ENCODE data around the gene ARHGAP12.

ARHGAP12 gene

DNA sequence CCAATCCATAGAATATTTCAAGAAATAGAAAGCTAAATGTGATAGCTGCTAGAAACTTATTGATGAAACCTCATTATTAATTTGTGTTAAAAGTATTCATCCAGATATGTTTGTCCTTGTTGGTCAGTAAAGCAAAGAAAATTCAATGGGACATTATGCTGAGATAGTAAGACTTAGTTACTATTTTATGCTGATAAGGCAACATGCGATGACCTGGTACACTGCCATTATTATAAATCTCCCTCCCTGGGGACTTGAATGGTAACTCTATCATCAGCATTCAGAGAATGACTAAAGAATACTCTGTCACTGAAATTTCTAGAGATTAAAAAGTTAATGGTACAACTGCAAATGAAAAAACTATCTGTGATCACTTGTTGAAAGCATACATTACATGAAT lies 54.9 kb downstream of the ARHGAP12 start:
- DNase-seq: no peak

DNA sequence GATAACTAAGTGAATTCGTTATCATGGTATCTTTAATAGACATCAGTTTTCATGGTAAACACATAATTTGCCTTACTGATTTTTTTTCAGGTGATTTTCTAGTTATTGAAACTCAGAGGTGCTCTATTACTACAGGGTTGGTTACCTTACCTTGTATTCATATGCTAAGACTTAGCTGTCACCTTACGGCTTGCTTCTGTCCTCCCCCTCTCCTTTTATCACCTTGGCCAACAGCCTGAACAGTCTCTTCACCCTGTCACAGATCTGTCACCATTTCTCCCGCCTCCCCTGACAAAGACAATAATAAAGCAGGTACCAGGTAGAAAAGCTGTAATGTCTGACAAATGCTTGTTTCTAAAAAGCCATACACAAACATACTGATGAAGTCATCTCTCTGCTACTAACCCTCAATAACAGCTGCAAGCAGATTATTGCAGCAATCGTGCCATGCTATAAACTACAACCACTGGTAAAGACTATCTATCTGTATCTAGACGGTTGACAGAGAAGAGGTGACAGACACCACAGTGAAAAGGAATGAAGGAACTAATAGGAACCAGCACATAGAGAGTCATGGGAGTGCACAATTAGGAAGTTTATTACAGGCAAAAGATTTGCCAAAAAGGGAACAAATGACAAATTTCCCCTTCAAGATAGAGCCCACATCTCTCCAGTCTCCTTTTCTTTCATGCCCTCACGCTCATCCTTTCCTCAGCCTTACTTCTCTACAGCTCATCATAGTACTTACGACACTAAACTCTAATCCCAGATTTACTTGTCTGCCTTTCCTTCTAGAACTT lies 57.2 kb downstream of the ARHGAP12 start:
- DNase-seq: no peak

DNA sequence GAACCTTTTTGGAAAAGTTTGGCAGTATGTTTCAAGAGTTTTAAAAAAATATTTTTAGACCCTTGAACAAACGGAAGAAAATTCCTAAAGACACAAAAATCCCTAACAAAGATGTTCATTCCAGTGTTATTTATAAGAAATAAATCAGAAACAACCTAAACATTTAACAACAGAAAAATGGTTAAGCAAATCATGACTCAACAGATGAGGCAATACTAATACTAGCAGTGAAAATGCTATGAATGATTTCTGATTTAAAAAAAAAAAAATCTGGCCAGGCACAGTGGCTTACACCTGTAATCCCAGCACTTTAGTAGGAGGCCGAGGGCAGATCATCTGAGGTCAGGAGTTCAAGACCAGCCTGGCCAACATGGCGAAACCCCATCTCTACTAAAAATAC lies 61.0 kb downstream of the ARHGAP12 start:
- no peak for DNase-seq

DNA sequence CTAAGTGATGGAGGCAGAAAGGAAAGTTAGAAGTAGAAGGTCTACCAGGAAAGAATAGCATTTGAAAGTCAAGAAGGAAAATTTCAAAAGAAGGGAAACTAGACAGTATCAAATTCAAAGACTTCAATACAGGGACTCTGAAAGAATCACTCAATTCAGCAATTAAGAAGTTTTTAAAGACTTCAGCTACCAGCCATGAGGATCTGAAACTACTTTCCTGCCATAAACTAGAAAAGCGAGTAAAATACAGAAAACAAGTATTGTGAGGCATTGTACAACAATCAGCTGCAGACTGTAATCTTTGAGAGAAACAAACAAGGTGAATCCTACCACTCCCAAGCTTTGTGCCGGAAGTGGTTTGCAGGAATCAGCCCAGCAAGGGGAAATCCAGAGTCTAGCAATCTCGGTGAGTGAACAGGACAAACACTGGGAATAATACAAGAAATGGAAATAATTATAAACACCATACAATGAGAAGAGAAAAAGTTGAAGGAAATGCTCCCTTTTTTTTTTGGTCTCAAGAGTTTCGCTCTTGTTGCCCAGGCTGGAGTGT lies 62.4 kb downstream of the ARHGAP12 start:
- no peak for DNase-seq

DNA sequence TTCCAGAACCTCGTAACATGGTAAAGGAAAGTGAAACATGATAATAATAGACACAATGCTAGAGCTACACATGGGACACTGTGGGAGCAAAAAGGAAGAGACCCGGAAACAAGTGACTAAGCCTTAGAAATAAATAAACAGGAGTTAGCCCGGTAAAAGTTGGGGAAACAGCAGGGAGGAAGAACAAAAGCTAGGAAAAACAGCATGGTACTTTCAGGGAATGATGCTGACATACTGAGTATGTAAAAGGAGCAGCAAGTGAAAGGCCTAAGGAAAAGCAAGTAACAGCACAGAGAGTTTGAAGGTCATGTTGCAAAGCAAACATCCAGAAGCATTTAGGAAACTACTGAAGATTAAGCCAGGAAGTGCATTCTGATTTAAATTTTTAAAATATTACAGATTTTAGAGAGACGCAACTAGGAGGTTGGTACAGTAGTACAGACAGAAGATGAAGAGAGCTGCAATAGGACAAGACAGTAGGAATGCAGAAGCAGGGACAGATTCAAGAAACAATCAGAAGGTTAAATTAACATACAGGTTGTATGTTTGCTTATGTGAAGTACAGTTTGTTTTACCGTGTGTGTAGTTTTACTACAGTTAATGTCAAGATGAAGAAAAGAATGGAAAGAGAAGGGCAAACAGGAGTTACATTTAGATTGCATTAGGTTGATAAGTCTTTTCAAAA lies 63.7 kb downstream of the ARHGAP12 start:
- peak; percentile 11 for DNase-seq

DNA sequence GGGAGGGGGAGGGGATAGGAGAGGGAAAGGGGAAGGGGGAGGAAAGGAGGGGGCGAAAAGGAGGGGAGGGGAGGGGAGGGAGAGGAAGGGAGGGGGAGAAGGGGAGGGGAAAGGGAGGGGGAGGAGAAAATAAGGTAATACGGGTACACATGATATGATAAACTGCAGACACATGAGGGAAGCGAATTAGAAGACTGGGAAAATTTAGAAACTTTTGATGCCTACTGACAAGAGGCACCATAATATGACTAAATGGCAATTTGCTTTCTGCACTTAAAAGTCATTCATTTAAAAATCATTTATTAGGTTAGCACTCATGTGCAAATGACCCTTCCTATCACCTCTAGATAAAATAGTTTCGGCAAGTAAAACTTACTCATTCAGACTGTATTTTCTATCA lies 73.6 kb downstream of the ARHGAP12 start:
- no peak for DNase-seq

DNA sequence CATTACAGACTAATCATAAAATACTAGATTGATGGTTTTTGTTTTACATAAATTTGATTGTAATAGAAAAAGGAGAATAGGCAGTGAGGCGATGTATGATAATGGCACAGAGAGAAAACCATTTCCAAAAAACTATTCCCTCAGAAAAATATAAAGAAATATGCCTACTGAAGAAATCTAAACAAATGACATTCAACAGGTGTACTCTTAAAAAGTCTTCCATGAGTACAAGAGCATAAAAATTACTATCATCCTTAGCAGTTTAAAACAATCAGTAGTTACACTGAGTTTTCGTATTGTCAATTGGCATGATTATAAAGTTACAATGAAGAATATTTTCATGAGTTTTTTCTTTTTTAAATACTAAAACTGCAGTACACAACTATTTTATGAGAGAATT lies 75.0 kb downstream of the ARHGAP12 start:
- no peak for DNase-seq

DNA sequence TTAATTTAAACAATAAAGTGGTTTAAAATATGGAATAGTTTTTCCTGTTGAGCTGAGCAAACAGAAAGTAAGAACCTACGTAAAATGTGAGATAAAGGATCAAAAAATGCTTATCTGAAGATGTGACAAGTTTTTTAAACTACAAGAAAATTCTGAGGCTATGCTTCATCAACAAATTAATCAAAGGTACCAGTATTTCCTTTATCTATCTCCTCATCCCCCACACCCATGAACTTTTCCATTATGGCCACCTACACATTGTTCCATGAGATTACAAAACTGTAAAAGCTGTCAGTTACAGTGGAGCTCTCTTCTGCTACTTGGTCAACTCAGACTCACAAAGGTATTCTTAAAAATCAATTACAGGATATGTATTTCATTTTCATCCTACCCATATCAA lies 77.4 kb downstream of the ARHGAP12 start:
- DNase-seq: no peak

DNA sequence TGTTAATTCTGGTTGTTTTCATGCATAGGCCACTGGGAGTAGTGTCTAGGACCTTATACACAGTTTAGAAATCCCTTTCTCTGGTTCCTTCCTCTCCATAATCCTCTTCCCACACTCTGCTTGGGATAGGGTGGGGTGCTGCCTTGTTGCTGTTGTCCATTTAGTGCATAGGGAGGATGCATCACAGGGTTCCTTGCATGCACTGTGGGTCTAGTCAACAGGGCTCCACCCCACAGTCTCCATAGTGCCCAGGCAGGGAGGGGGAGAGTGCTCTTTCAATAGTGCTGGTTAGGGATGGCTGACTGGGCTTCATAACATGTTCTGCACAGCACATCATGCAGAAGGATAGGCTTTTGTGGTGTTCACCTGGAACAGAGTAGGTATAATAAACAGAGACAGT lies 81.1 kb downstream of the ARHGAP12 start:
- no peak for DNase-seq

DNA sequence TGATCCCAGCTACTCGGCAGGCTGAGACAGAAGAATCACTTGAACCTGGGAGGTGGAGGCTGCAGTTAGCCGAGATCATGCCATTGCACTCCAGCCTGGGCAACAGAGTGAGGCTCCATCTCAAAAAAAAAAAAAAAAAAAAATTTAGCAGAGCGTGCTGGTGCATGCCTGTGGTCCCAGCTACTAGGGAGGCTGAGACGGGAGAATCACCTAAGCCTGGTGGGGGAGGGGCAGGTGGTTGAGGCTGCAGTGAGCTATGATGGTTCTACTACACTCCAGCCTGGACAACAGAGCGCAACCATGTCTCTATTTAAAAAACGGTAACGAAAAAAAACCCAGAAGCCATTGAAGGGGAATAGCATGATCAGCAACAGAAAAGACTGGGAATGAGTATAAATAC lies 89.9 kb downstream of the ARHGAP12 start:
- DNase-seq: no peak

DNA sequence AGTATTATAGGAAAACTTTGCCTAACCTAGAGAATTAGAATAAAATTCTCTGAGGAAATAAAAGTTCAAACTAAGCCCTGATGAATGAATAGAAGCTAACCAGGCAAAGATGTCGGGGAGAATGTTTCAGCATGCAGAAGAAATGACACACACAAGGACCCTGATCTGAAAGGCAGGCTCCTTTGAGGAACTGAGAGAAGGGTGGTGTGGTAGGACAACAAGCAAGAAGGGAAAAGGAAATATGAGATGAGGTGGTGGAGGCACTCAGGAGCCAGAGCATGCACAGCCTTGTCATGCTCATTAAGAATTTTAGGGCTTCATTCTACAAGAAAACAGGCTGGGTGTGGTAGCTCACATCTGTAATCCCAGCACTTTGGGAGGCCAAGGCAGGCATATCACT lies 90.6 kb downstream of the ARHGAP12 start:
- DNase-seq: no peak

DNA sequence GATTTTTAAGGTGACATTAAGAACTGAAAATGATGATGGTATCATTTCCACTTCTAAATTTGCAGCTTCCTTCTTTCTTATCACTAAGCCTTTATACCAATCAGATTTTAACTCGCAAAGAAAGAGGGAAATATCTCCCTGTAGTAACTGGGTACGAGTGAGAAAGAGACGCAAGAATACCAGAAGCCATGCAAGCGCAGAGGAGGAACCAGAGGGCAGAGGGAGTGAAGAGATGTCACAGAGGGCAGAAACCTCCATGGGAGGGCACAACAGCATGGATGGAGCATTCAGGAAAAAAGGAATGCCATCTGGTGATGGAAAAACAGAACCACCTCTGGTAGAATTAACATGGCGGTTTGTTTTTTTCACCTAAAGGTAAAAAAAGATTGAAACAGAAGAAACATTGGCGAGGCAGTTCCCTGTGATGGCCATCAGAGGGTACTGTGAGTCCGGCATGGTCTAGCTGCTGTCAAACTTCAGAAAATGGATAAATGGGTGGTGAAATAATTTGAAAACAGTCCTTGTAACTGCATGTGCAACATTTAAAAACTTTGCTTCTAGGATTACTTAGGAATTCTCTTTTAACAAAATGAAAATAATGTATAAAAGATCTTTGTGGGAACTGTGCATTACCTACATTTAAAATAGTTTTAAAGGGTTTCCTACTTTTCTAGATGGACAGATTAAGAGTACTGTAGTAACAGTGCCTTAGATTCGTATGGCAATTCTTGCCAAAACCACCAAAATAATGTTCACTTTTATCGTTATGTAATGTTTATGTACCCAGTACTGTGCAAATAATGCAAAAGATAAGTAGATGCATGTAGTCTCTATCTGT lies 91.8 kb downstream of the ARHGAP12 start:
- peak; percentile 28 for DNase-seq

DNA sequence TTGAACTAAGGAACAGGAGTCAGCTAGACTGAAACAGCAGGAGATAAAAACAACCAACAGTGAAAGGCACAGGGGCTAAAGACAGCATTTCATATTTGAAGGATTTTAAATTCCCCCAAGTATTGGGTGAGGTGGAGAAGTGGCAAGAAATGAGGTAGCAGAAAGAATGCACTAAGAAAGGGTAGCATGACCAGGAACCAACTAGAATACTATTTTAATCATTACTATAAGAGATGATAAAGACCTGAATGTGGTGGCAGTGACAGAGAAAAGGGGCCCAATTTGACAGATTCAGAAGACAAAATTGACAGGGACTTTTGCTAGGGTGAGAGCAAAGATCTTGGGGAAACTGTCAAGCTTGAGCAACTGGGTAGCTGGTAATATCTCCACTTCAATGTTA lies 94.9 kb downstream of the ARHGAP12 start:
- no peak for DNase-seq

DNA sequence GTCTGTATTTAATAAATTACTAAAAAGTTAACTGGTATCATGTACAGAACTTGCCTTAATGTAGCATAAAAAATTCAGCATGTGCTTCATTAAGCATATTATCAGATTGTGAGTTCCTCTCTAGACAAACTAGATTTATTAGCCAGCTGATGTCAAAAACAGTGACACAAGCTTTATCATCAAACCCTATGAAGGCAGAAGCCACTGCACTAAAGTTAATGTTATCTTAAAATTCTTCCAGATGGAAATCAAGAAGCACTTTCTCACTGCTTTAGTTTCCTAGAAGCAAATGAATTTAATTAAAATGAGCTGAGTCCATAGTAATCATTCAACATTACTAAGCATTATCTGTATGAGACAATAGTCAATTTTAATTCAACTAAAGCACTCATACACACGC lies 96.4 kb downstream of the ARHGAP12 start:
- DNase-seq: peak; percentile 21

DNA sequence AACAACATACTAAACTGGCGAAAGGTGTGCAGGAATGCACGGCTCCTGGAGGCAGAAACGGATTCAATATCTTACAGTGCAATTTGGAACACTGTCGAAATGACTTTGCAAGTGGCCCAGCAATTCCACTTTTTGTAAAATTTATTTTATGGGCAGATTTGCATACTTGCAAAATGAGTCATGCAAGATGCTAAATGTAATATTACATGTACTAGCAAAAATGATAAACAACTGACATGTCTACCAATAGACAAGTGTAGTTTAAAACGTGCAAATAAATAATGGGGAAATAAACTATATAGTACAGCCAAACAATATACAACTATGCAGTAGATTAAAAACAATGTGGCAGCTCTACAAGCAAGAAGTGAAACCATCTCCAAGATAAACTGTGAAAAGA lies 97.7 kb downstream of the ARHGAP12 start:
- peak; percentile 19 for DNase-seq

DNA sequence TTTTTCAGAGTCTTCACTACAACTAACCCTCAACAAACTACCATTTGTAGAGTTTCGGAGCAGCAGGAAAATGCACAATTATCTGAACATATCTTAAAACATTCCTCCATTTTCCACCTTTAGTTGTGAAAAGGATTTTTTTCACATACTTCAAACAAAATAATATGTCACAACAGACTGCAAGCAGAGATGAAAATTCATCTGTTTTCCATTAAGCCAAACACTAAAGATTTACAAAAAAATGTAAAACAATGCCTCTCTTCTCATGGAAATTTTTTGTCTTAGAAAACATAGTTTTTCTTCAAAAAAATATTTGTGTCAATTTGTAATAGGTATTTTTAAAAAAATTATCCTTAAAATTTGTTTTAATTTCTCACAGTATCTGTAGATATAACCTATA lies 98.9 kb downstream of the ARHGAP12 start:
- no peak for DNase-seq

DNA sequence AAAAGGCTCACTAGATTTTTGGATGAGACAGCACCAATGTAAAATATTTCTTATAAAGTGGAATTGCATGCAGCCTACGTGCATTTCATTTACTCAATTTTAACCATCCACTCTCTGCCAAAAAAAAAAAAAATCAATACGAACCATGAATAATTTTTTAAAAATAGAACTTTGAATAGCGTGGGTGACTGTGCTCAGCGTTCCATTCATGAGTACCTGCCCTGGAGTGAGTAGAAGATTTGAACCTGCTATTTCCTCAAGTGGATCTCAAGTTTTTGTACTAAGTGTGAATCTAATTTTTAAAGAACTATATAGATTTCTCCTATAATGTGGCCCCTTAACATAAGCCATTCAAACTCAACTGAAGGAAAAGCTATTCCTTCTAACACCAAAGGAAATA lies 105.3 kb downstream of the ARHGAP12 start:
- no peak for DNase-seq

DNA sequence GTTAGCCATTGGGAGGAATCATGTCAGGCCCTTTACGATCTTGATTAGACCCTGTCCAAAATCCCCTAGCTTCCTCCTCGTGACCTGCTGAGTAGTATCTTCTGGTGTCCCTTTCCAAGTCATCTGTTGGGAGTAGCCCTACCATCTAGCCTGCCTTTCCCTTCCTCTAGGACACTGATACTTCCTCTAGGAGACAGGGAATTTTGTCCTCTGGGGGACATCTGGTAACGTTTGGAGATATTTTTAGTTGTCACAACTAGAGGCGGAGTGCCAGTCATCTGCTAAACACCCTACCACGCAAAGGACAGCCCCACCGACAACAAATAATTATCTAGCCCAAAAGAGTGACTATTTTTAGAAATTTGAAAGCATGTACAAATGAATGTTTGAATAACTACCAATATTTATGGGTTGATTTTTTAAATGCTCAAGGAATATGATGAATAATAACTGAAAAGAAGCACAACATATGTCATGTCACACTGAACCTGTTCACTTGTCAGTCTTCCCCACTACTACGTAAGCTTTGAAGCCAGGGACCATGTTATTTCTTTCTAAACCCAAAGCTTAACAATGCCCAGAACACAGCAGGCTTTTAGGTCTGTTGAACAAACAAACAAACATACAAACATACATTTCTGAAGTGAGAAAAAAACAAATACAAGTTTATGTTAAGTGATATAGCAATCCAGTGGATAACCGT lies 105.9 kb downstream of the ARHGAP12 start:
- DNase-seq: no peak

DNA sequence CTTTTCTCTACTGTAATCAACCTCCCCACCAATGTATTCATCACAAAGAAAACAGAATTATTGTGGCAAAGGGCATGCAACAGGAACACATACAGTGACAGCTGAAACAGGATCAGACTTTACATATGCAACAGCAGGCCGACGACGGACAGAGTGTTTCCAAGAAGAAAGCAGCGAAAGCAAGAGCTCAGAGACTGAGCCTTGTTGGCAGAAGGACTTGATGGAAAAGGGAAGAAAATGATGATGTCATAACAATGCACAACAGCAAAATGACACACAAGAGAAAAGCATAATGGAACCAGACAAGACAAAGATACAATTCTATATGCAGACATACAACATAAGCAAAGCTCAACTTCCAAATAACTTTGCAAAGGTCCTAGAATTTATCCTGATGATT lies 106.5 kb downstream of the ARHGAP12 start:
- no peak for DNase-seq

DNA sequence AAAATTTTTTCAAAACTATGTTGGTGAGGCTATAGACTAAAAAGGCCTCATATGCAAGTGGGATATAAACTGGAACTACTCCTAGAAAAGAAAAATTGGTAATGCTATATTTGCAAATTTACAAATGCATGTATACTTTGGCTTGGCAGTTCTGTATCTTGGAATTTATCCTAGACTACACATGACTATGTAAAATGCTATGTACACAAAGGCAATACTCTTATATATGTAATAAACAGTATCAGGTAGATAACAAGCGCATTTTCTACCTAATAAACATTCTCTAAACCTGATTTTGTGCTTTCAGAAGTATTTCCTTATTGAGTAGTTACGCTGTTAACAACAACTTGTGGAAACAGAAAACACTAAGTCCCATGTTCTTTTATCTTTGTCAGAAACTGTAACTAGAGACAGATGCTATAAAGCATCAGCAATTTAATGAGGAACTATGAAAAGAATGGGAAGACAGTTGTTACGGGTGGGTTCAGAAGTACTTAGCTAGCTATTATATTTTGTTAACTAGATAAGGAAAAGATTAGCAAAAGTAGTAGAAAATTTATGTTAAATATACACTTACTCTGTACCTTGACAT lies 107.8 kb downstream of the ARHGAP12 start:
- no peak for DNase-seq

DNA sequence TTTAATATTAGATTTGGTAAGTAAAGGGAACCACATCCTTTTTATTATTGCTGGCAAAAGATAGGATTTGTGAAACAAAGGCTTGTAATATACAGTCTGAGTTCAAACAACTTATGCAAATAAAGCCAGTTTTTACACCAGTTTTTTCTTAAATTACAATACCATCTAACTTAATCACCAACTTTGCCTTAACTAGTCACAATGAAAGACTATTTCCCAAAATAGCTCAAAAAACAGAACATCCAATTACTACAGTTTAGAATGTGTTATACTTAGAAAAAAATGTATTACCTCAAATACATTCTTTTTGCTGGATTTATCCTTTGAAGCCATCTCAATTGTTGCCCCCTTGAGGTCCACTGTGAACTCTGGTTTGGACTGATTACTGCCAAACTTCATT lies 108.5 kb downstream of the ARHGAP12 start:
- DNase-seq: no peak

DNA sequence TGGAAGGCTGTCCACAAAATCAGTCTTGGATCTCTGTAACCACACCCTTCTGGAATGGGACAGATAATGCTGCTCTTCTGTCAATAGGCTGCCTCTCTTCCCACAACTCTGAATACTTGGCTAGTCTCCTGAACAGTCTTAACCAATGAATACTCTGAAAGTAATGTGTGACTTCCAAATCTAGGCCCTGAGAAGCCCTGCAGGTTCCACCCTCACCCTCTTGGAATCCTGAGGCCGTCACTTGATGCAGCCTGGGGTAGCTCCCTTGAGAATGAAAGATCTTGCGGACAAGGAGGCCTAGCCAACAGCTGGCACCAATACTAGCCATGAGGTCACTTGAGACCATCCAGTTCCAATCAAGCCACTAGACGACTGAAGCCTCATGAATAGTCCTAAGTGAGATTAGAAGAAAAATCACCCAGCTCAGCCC lies 109.2 kb downstream of the ARHGAP12 start:
- DNase-seq: no peak

Measured in eye (tissue), 1 donor.